ENCODE data around the gene GALNT16. TPM values are rescaled to one million over a fixed set of nuclear protein-coding genes. Genes with fewer than 3 reads are reported as not detected.

Gene GALNT16
- total RNA-seq, 1 donor from 2014 or later = 6.2 TPM

- no peak overlapping the region for H3K27ac Mint-ChIP-seq (ENCODE audit: unreplicated experiment)
- Histone ChIP-seq H3K9ac (ENCODE audit: low read length) (no peak overlapping the region), H3K4me2 (ENCODE audit: low read length) (no peak overlapping the region), H3K27me3 (ENCODE audit: insufficient read depth, low read length) (no peaks in the 10 kb centered on the region), H4K20me1 (ENCODE audit: insufficient read depth, low read length) (no peaks in the 10 kb centered on the region), H3K27ac (ENCODE audit: low read depth, low read length) (no peak overlapping the region), H3K79me2 (ENCODE audit: insufficient read depth, low read length) (no peaks in the 10 kb centered on the region), H2AFZ (ENCODE audit: low read depth, low read length) (no peak overlapping the region), H3K9me3 (ENCODE audit: insufficient read depth, low read depth, low read length) (no peaks in the 10 kb centered on the region), H3K36me3 (ENCODE audit: insufficient read depth, low read length) (no peaks in the 10 kb centered on the region), H3K4me3 (ENCODE audit: insufficient read depth, low read depth, low read length) (no peak overlapping the region), H3K4me1 (ENCODE audit: insufficient read depth, low read length) (peaks cover 10% of the 10 kb centered on the region)
- peaks cover 4% of the 10 kb centered on the region for H3K36me3 Mint-ChIP-seq (ENCODE audit: low read depth, unreplicated experiment)
- peaks cover 12% of the 10 kb centered on the region for H3K4me1 Mint-ChIP-seq (ENCODE audit: low read depth, unreplicated experiment)
- peaks cover 11% of the 10 kb centered on the region for H3K27me3 Mint-ChIP-seq (ENCODE audit: low read depth, unreplicated experiment)
- FAIRE-seq = no peak
- DNase-seq (ENCODE audit: low read depth) = no peak
- H3K9me3 Mint-ChIP-seq (ENCODE audit: unreplicated experiment) = no peaks in the 10 kb centered on the region
- H3K4me3 Mint-ChIP-seq (ENCODE audit: unreplicated experiment) = no peak overlapping the region
- TF ChIP-seq EZH2 (IDR thresholded peaks at IDR 0.05; ENCODE audit: insufficient read depth, low read length) (no peak), CTCF (IDR thresholded peaks at IDR 0.05; ENCODE audit: insufficient read depth, low read depth, low read length) (no peak)
Observed at GRCh38 chr14:69314327-69314726, 54.4 kb downstream of the GALNT16 start.

GRCh38 chr14:69315301-69315700, 55.3 kb downstream of the GALNT16 start:
- Histone ChIP-seq H3K4me1 (ENCODE audit: insufficient read depth, low read length) (peaks cover 10% of the 10 kb centered on the region), H3K27ac (ENCODE audit: low read depth, low read length) (no peak overlapping the region), H3K9me3 (ENCODE audit: insufficient read depth, low read depth, low read length) (no peaks in the 10 kb centered on the region), H3K36me3 (ENCODE audit: insufficient read depth, low read length) (no peaks in the 10 kb centered on the region), H3K4me2 (ENCODE audit: low read length) (no peak overlapping the region), H3K9ac (ENCODE audit: low read length) (no peak overlapping the region), H3K79me2 (ENCODE audit: insufficient read depth, low read length) (no peaks in the 10 kb centered on the region), H4K20me1 (ENCODE audit: insufficient read depth, low read length) (no peaks in the 10 kb centered on the region), H3K4me3 (ENCODE audit: insufficient read depth, low read depth, low read length) (no peak overlapping the region), H2AFZ (ENCODE audit: low read depth, low read length) (no peak overlapping the region), H3K27me3 (ENCODE audit: insufficient read depth, low read length) (no peaks in the 10 kb centered on the region)
- DNase-seq (ENCODE audit: low read depth) = no peak
- no peak overlapping the region for H3K4me3 Mint-ChIP-seq (ENCODE audit: unreplicated experiment)
- H3K27ac Mint-ChIP-seq (ENCODE audit: unreplicated experiment) = no peak overlapping the region
- peaks cover 12% of the 10 kb centered on the region for H3K4me1 Mint-ChIP-seq (ENCODE audit: low read depth, unreplicated experiment)
- H3K27me3 Mint-ChIP-seq (ENCODE audit: low read depth, unreplicated experiment) = peaks cover 12% of the 10 kb centered on the region
- H3K36me3 Mint-ChIP-seq (ENCODE audit: low read depth, unreplicated experiment) = peaks cover 4% of the 10 kb centered on the region
- H3K9me3 Mint-ChIP-seq (ENCODE audit: unreplicated experiment) = no peaks in the 10 kb centered on the region
- TF ChIP-seq EZH2 (IDR thresholded peaks at IDR 0.05; ENCODE audit: insufficient read depth, low read length) = no peak
- TF ChIP-seq CTCF (IDR thresholded peaks at IDR 0.05; ENCODE audit: insufficient read depth, low read depth, low read length) = no peak
- no peak for FAIRE-seq

- Mint-ChIP-seq H3K9me3 (ENCODE audit: unreplicated experiment) (no peaks in the 10 kb centered on the region), H3K36me3 (ENCODE audit: low read depth, unreplicated experiment) (peaks cover 4% of the 10 kb centered on the region), H3K27ac (ENCODE audit: unreplicated experiment) (no peak overlapping the region), H3K27me3 (ENCODE audit: low read depth, unreplicated experiment) (peaks cover 10% of the 10 kb centered on the region), H3K4me3 (ENCODE audit: unreplicated experiment) (no peak overlapping the region), H3K4me1 (ENCODE audit: low read depth, unreplicated experiment) (peaks cover 12% of the 10 kb centered on the region)
- Histone ChIP-seq H4K20me1 (ENCODE audit: insufficient read depth, low read length) (no peaks in the 10 kb centered on the region), H3K4me2 (ENCODE audit: low read length) (peak overlapping the region; percentile 46), H3K4me1 (ENCODE audit: insufficient read depth, low read length) (peaks cover 10% of the 10 kb centered on the region), H3K79me2 (ENCODE audit: insufficient read depth, low read length) (no peaks in the 10 kb centered on the region), H3K27ac (ENCODE audit: low read depth, low read length) (no peak overlapping the region), H3K9ac (ENCODE audit: low read length) (no peak overlapping the region), H3K36me3 (ENCODE audit: insufficient read depth, low read length) (no peaks in the 10 kb centered on the region), H3K9me3 (ENCODE audit: insufficient read depth, low read depth, low read length) (no peaks in the 10 kb centered on the region), H3K4me3 (ENCODE audit: insufficient read depth, low read depth, low read length) (no peak overlapping the region), H3K27me3 (ENCODE audit: insufficient read depth, low read length) (no peaks in the 10 kb centered on the region), H2AFZ (ENCODE audit: low read depth, low read length) (no peak overlapping the region)
- FAIRE-seq (no peak), DNase-seq (ENCODE audit: low read depth) (no peak)
- TF ChIP-seq CTCF (IDR thresholded peaks at IDR 0.05; ENCODE audit: insufficient read depth, low read depth, low read length) = no peak
- TF ChIP-seq EZH2 (IDR thresholded peaks at IDR 0.05; ENCODE audit: insufficient read depth, low read length) = no peak
Observed at GRCh38 chr14:69316449-69317101, 56.6 kb downstream of the GALNT16 start.

All from astrocyte (in vitro differentiated cells and primary cell).